Fibroblast of skin of right biceps (primary cell): Measurements from ENCODE around the gene TMEM174.

Experiments used
- DNase-seq: peaks from one replicate; pipeline ENCODE4 v3.0.0-alpha.2; 2013

TMEM174 gene, protein sequence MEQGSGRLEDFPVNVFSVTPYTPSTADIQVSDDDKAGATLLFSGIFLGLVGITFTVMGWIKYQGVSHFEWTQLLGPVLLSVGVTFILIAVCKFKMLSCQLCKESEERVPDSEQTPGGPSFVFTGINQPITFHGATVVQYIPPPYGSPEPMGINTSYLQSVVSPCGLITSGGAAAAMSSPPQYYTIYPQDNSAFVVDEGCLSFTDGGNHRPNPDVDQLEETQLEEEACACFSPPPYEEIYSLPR

DNA sequence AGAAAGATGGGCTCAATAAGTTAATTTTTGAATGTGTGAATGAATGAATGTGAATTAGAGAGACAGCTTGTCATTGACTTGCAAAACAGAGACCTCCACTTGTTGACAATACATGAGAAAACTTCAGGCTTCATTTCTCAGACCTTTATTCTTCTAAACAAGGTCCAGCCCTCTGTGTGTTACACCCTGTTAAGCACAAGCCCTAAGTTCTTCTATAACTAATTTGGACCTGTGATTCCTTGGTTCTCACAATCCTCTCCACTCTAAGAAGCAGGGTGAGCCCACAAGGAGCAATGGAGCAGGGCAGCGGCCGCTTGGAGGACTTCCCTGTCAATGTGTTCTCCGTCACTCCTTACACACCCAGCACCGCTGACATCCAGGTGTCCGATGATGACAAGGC lies at the start of gene TMEM174:
Gene TMEM174 (plus strand): TSS at position 243 of the 400 bp plus-strand sequence. CDS start 51 bp downstream, at position 294.
- DNase-seq = no peak

DNA sequence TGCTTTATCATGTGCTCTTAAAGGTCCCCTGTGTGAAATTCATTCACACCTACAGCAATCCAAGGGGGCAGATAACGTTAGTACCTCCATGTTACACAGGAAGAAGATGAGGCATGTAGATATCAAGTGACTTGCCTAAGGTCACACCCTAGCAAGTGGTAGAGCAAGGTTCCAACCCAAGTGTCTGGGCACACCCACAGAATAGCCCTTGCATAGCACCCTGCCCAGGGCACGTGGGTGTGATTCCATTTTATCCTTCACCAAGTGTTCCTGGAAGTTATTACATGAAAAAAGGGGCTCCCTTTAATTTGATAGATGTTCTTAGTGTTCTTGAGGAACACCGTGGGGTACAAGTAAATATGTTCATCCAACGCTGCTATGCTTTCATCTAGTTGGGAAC lies 47.7 kb upstream of the TMEM174 start:
- no peak for DNase-seq

GRCh38 chr5:73126381-73126780 lies 46.6 kb upstream of the TMEM174 start:
- DNase-seq = no peak

- DNase-seq = no peak
Measured at GRCh38 chr5:73126957-73127356, 46.0 kb upstream of the TMEM174 start.

- DNase-seq = no peak
Measured at GRCh38 chr5:73129143-73129542, 43.9 kb upstream of the TMEM174 start.

DNA sequence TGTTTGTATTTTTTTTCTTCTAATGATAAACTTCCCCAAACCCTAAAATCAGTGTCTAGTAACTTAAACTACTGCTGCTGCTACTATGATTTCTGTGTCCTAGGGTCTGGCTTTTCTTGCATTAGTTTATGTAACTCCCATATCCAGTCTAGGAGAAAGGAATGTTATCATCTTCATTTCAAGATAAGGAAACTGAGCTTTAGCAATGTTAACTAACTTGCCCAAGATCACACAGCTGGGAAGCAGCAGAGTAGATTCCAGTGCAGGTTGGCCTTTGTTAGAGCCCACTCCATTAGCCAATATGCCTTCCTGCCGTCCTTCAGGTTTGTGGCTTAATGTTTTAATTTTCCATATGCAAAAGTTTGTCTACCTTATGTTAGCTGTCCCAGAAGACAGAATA lies 42.2 kb upstream of the TMEM174 start:
- DNase-seq = no peak

GRCh38 chr5:73131711-73132425 lies 41.1 kb upstream of the TMEM174 start:
- no peak for DNase-seq

GRCh38 chr5:73132759-73133158 lies 40.2 kb upstream of the TMEM174 start:
- no peak for DNase-seq

DNA sequence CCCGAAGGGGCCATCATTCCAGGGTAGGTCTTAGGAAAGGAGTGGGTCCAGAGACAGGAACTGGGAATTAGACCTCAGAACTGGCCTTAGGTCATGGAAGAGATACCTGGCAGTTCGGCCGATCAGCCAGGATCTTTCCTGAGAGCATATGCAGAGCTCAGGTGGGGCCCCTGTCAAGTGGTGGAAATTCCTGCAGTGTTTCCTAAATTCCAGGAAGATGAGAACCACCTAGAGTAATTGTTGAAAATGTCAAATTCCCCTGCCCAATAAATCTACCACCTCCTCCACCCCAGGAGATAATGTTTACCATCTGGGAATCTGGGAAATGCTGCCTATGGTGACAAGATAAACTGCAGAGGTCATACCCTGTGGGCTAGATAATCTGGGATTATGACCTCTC lies 38.0 kb upstream of the TMEM174 start:
- no peak for DNase-seq

- DNase-seq = peak; percentile 73
Measured at GRCh38 chr5:73135429-73136054, 37.5 kb upstream of the TMEM174 start.

DNA sequence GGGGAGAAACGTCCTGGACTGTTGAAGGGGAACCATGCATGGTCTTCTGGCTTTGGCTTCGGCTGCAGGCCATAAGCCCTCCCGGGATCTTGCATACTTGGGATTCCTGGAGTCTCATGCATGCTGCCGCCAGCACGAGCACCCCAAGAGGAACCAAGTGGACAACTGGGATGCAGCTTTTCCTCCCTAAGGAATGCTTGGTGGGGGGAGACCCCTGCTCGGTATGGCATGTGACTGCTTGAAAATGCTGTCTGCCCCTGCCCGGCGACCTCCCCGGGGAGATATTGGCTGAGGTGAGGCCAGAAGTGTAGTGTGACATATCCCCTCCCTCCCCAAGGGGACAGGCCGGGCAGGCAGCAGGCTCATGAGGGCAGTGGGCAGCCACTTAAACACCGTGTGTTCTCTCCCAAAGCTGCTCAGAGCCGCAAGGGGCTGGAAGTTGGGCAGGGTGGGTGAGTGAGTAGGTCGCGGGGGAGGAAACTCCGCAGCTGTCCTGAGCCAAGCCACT lies 36.9 kb upstream of the TMEM174 start:
- DNase-seq = peak; percentile 69

- DNase-seq = no peak
Measured at GRCh38 chr5:73137563-73138530, 35.1 kb upstream of the TMEM174 start.

DNA sequence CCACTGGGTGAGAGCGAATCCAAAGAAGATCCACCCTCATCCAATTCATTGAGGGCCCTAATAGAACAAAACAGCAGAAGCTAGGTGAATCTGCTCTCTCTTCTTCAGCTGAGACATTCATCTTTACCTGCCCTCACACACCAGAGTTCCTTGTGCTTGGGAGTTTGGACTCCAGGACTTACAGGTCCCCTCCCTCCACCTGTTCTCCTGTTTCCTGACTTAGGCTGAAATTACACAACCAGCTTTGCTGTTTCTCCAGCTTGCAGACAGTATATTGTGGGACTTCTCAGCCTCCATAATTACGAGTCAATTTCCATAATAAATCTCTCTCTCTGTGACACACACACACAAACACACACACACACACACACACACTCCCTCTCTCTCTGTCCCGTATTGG lies 33.5 kb upstream of the TMEM174 start:
- DNase-seq = no peak

DNA sequence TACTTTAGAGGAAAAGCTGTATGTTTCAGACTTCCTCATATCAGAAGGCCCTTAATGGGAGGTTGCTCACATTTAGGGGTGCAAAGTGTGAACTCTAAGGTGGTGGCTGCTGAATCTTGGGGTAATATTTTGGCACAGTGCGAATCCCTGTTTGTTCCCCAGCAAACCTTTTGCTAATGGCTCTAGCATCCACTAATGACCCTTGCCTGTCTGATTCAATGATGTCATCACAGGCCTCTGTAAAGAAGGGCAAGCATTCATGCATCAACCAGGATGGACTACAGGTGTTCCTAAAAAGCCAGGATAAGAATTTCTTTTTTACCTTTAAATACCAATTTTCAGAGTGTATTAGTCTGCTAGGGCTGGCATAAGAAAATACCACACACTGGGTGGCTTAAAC lies 32.2 kb upstream of the TMEM174 start:
- no peak for DNase-seq

GRCh38 chr5:73142035-73142434 lies 31.0 kb upstream of the TMEM174 start:
- no peak for DNase-seq

DNA sequence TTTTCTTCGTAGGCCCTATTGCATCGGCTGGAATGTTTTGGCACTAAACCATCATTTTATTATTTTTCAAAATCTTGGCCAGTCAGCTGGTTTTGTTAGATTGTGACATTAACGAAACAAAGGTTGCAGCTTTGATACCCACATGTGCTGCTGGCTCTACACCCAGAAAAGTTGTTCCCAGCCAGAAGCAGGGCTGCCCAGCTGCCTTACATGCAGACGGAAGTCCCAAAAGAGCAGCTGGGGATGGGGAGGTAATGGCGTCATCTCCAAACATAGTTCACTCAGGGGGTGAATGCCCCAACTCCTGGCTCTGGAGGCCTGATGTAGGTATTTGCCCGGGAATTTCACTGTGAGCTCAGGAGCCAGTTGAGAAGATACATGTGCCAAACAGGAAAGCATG lies 29.3 kb upstream of the TMEM174 start:
- no peak for DNase-seq

- DNase-seq = no peak
Measured at GRCh38 chr5:73149540-73149939, 23.5 kb upstream of the TMEM174 start.

- no peak for DNase-seq
Measured at GRCh38 chr5:73150876-73151275, 22.1 kb upstream of the TMEM174 start.

GRCh38 chr5:73151766-73152410 lies 21.1 kb upstream of the TMEM174 start:
- DNase-seq = peak; percentile 52

GRCh38 chr5:73152411-73153388 lies 20.3 kb upstream of the TMEM174 start:
- no peak for DNase-seq

DNA sequence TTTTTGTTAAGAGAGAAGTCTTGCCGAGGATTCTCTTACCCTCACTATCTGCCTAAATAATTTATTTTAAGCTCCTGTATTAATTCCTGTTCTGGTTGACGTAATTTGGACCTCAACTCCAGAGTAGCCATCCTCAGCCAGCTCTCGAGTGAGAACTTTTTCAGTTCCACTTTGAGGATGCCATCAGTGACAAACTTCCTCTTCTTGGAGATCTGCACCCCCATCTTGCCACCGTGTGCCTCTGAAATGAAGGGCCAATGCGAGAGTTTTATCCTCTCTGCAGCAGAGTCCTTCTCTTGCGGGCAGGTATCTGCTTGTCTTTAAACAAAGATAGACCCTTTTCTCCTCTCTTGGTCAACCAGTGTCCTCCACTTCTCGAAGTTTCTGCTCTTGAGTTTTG lies 19.5 kb upstream of the TMEM174 start:
- DNase-seq = no peak
